ENCODE results near the gene H2BK1.

The H2BK1 gene

GRCh38 chr7:151161757-151162156, 48.5 kb downstream of the H2BK1 start:
- H3K9ac ChIP-seq (ENCODE audit: low read depth, low read length): no peak overlapping the region
- H3K4me1 ChIP-seq (ENCODE audit: insufficient read depth, low read length): 0 out of 2 replicates have a peak, but pooled peaks cover 5% of the 10 kb centered on the region
- no peaks in the 10 kb centered on the region for H3K9me3 ChIP-seq (ENCODE audit: control insufficient read depth, insufficient read depth, low read length)
- H3K36me3 ChIP-seq (ENCODE audit: insufficient read depth, low read length): no peaks in the 10 kb centered on the region

Data from ES-I3 (cell line).